Activated naive CD4-positive, alpha-beta T cell treated with anti-CD3 and anti-CD28 coated beads, Interleukin-2, amount 50 U/mL, for 24 hours (primary cell): ENCODE results near the gene USP31.
"Not testable (repeated sequence)": the region's sequence is repeated elsewhere in the genome, so short reads cannot be mapped to it uniquely, and the experiment has no call there.

Source experiments
- H3K27ac Mint-ChIP-seq: one replicate; pipeline ENCODE4 v1.8.0; 2021; ENCODE audit warnings: mild to moderate bottlenecking, mixed read lengths
- H3K27me3 Mint-ChIP-seq: one replicate; pipeline ENCODE4 v1.8.0; 2021; ENCODE audit warnings: mixed read lengths
- H3K36me3 Mint-ChIP-seq: one replicate; pipeline ENCODE4 v1.8.0; 2021; ENCODE audit warnings: mixed read lengths
- H3K4me1 Mint-ChIP-seq: one replicate; pipeline ENCODE4 v1.8.0; 2021; ENCODE audit warnings: mixed read lengths
- H3K4me3 Mint-ChIP-seq: one replicate; pipeline ENCODE4 v1.8.0; 2021; ENCODE audit warnings: mild to moderate bottlenecking, mixed read lengths
- H3K9me3 Mint-ChIP-seq: one replicate; pipeline ENCODE4 v1.8.0; 2021; ENCODE audit warnings: mixed read lengths

USP31 gene

DNA sequence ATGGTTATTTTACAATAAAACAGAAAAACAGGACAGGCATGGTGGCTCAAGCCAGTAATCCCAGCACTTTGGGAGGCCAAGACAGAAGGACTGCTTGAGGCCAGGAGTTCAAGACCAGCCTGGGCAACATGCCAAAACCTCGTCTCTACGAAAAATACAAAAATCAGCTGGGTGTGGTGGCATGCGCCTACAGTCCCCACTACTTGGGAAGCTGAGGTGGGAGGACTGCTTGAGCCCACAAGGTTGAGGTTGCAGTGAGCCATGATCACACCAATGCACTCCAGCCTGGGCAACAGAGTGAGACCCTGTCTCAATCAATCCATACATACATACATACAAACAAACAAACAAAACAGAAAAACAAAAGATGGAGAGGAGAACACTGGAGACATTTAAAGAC is 45.6 kb downstream of the USP31 start:
- no peak overlapping the region for H3K27ac Mint-ChIP-seq
- H3K36me3 Mint-ChIP-seq = peaks cover 25% of the 10 kb centered on the region

DNA sequence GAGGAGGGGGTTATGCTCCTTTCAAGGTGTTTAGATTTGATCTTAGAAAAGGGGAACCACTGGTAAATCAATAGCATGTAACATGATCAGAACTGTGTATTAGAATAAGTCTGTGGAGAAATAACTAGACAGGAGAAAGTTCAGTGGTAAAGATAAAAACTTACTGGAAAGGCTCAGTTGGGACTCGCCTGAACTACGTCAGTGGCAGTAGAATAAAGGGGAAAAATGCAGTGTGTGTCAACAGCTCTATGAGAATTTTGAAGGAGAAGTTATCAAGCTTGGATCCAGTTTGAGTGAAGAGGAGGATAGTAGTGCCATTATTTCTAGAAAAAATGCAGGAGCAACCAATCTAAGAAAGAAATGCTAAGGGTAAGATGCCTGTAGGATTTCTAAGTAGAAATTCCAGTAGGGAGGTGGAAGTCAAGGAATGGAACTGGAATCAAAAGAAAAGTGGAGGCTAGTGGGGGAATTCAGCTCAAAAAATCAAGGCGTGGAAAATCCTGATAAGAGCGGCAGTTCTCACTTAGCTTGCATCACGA is 48.2 kb downstream of the USP31 start:
- H3K9me3 Mint-ChIP-seq = no peaks in the 10 kb centered on the region
- peaks cover 12% of the 10 kb centered on the region for H3K4me1 Mint-ChIP-seq
- no peak overlapping the region for H3K27ac Mint-ChIP-seq
- H3K27me3 Mint-ChIP-seq = no peaks in the 10 kb centered on the region
- peaks cover 28% of the 10 kb centered on the region for H3K36me3 Mint-ChIP-seq
- H3K4me3 Mint-ChIP-seq = no peak overlapping the region

More for the DNA sequence above, 45.6 kb downstream of the USP31 start:
- Mint-ChIP-seq H3K4me3 (no peak overlapping the region), H3K4me1 (no peaks in the 10 kb centered on the region), H3K27me3 (no peaks in the 10 kb centered on the region), H3K9me3 (no peaks in the 10 kb centered on the region)

DNA sequence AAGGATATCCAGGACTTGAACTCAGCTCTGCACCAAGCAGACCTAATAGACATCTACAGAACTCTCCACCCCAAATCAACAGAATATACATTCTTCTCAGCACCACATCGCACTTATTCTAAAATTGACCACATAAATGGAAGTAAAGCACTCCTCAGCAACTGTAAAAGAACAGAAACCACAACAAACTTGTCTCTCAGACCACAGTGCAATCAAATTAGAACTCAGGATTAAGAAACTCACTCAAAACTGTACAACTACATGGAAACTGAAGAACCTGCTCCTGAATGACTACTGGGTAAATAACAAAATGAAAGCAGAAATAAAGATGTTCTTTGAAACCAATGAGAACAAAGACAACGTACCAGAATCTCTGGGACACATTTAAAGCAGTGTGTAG is 52.8 kb downstream of the USP31 start:
- peaks cover 28% of the 10 kb centered on the region for H3K4me1 Mint-ChIP-seq
- H3K27me3 Mint-ChIP-seq, H3K9me3 Mint-ChIP-seq: not testable (repeated sequence)
- H3K27ac Mint-ChIP-seq = peak overlapping the region; percentile 53
- peaks cover 39% of the 10 kb centered on the region for H3K36me3 Mint-ChIP-seq
- H3K4me3 Mint-ChIP-seq = peak overlapping the region; percentile 68

DNA sequence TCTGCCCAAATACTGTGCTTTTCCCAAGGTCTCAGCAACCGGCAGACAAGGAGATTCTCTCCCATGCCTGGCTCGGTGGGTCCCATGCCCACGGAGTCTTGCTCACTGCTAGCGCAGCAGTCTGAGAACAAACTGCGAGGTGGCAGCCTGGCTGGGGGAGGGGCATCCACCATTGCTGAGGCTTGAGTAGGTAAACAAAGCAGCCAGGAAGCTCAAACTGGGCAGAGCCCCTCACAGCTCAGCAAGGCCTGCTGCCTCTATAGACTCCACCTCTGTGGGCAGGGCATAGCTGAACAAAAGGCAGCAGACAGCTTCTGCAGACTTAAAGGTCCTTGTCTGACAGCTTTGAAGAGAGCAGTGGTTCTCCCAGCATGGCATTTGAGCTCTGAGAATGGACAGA is 55.1 kb downstream of the USP31 start:
- peaks cover 41% of the 10 kb centered on the region for H3K36me3 Mint-ChIP-seq

DNA sequence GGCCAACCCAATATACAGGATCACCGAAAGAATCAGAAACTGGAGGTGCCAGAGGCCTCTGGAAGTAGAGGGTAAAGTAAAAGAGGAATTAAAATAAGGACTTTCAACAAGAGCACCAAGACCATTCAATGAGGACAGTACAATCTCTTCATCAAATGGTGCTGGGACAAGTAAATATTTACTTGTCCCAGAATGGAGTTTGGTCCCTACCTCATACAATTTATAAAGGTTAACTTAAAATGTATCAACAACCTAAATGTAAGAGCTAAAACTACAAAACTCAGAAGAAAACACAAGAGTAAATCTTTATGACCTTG is 56.5 kb downstream of the USP31 start:
- peaks cover 36% of the 10 kb centered on the region for H3K36me3 Mint-ChIP-seq
- H3K27me3 Mint-ChIP-seq = no peaks in the 10 kb centered on the region

More for the DNA sequence above, 55.1 kb downstream of the USP31 start:
- not testable (repeated sequence) for H3K27ac Mint-ChIP-seq, H3K9me3 Mint-ChIP-seq, H3K4me3 Mint-ChIP-seq, H3K27me3 Mint-ChIP-seq
- peaks cover 28% of the 10 kb centered on the region for H3K4me1 Mint-ChIP-seq

DNA sequence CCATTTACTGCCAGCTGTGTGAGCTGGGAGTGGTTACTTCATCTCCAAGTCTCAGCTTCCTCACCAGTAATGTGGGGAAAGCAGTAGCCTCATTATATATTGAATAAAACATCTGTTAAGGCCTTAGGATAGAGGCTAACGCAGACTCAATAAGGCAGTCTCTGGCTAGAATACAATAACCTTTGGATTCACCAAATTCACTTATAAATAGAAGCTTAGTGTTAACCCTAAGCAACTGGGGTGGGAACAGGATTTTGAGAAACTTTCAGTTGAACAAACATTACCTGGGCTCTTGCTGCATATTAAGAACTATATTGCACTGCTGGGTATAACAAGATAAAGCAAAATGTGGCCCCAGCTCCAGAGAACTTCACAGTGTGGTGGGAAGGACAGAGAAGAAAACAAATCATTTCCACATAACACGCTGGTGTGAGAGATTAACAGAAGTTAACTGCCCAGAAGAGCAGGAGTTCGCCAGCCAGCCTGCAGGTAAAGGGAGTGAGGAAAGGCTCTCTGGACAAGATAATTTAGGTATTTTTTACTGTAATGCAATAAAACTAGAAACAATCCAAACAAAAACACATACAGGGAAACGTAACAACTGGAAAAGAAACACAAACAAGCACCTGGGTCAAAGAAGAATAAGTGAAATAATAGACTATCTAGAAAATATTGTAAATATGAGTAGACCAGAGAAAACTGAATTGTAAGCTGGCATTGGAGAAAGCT is 57.0 kb downstream of the USP31 start:
- H3K9me3 Mint-ChIP-seq = no peaks in the 10 kb centered on the region

More for the DNA sequence above, 56.5 kb downstream of the USP31 start:
- Mint-ChIP-seq H3K4me1 (peaks cover 28% of the 10 kb centered on the region), H3K9me3 (no peaks in the 10 kb centered on the region), H3K27ac (no peak overlapping the region), H3K4me3 (no peak overlapping the region)

DNA sequence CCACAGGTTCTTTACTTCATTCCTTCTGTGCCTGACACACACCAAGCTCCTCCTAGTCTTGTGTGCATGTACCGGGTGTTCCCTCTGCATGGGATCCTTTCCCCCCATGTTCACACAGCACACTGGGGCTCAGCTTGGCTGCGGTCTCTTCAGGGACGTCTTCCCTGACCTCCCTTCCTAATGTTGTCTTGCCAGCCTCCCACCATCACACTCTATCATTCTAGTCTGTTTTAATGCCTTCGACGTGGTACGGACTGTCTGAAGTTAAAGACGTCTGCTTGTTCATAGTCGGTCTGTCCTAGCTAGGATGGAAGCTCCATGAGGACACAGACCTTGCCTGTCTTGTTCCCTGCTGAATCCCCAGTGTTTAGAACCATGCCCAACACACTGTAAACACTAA is 60.1 kb downstream of the USP31 start:
- Mint-ChIP-seq H3K36me3 (peaks cover 31% of the 10 kb centered on the region), H3K27ac (no peak overlapping the region), H3K27me3 (no peaks in the 10 kb centered on the region), H3K4me3 (no peak overlapping the region), H3K4me1 (no peaks in the 10 kb centered on the region), H3K9me3 (no peaks in the 10 kb centered on the region)

More for the DNA sequence above, 57.0 kb downstream of the USP31 start:
- Mint-ChIP-seq H3K4me1 (peaks cover 27% of the 10 kb centered on the region), H3K27ac (no peak overlapping the region), H3K36me3 (peaks cover 36% of the 10 kb centered on the region), H3K4me3 (no peak overlapping the region), H3K27me3 (no peaks in the 10 kb centered on the region)

DNA sequence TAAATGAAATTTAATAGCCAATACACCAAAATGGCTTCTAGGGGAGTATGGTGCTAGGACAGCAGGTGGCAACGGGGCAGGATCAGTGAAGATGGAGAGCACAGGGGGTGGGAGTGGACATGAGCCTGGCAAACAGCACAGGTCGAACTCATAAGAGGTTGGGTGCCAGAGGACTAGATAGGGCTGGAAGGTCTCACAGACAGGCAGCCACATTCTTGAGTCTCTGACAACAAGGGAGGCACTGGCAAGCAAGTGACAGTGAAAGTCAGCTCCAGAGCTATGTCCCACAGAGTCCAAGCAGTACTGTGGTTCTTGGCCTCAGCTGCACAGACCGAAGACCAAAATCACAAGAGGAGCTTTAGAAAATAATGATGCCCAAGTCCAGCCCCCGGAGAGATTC is 61.2 kb downstream of the USP31 start:
- H3K36me3 Mint-ChIP-seq = peaks cover 30% of the 10 kb centered on the region
- H3K9me3 Mint-ChIP-seq = no peaks in the 10 kb centered on the region
- no peaks in the 10 kb centered on the region for H3K4me1 Mint-ChIP-seq
- H3K4me3 Mint-ChIP-seq = no peak overlapping the region
- peak overlapping the region; percentile 78 for H3K27ac Mint-ChIP-seq
- H3K27me3 Mint-ChIP-seq = no peaks in the 10 kb centered on the region

DNA sequence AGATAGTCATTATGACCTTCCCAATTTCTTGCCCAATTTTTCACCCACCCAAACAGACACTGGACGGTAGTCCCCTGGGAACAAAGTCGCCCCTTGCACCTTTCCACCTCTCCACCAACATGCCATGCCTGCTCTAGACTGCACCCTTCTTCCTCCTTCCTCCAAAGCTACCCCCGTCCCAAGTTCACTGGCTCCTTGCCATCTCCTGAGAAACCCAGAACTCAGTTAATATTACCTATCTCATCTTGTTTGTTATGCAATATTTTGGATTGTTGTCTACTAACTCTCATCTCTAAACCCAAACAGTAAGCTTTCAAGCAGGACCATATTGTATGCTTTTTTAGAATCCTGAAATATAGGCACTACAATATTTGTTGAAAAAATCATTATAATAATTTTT is 63.3 kb downstream of the USP31 start:
- Mint-ChIP-seq H3K9me3 (no peaks in the 10 kb centered on the region), H3K27ac (no peak overlapping the region), H3K4me1 (peaks cover 6% of the 10 kb centered on the region), H3K4me3 (no peak overlapping the region), H3K36me3 (peaks cover 28% of the 10 kb centered on the region), H3K27me3 (no peaks in the 10 kb centered on the region)

DNA sequence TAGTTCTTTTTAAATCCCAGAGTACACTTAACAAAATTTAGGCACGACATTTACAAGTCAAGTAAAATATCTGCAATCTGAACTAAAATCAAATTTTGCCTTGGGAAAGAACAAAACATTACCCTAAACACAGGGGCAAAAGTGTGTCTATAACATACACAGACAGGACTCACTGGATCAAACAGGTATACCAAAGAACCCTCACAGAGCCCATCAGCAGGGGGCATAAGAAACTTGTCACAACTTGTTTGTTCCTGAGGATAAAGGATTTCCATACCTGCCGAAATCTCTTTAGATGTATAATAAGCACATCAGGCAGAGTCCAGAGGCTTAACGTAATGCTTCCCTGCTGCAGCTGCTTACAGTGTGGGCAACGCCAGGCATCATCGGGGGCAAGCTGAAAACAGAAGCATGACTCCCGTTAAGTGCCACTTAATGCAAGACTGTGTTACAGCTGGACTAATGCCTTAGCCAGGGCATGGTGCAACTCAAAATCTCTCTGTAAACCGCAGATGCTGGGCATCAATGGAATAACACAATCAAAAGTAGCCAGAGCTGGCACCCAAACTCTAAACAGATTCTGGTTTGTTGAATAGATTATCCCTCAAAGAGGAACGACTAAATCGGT is 67.0 kb downstream of the USP31 start:
- H3K27me3 Mint-ChIP-seq = no peaks in the 10 kb centered on the region
- H3K4me1 Mint-ChIP-seq = peaks cover 6% of the 10 kb centered on the region
- no peak overlapping the region for H3K4me3 Mint-ChIP-seq
- no peak overlapping the region for H3K27ac Mint-ChIP-seq
- no peaks in the 10 kb centered on the region for H3K9me3 Mint-ChIP-seq
- H3K36me3 Mint-ChIP-seq = peaks cover 32% of the 10 kb centered on the region

DNA sequence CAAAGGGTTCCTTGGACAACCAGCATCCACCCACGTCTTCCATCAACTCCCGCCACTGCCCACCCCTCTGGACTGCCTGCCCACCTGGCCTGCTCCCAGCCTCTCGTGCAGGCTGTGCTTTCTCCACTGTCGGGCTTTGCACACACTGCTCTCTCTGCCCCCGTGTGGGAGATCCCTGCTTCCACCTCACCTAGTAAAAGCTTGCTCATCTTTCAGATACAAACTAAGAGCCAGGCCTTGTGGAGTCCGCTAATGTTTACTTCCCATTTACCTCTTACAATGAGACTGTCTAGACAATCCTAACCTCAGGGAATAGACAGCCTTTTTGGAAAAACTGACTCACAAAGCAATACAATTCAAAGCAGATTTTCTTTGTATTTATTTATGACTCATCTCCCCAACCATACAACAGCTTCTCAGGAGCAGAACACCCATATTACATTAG is 67.6 kb downstream of the USP31 start:
- Mint-ChIP-seq H3K27me3 (no peaks in the 10 kb centered on the region), H3K4me1 (peaks cover 6% of the 10 kb centered on the region), H3K4me3 (no peak overlapping the region), H3K9me3 (no peaks in the 10 kb centered on the region), H3K27ac (no peak overlapping the region), H3K36me3 (peaks cover 32% of the 10 kb centered on the region)

DNA sequence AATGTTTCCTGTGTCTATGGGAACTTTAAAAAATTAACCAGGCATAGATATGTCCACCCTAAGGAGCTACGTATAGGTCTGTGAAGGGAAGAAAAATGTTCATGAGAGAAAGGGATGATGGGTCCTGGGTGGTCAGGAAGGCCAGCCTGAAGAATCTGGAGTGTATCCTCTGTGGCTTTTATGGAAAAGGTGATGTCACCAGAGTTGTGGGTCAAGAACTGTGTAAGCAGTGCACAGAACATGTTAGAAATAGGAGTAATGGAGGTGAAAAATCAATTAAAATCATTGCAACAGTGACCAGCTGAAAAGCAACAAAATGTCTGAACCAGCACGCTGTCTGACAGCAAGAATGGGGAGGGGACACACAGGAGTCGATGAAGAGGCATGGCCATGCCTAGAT is 68.5 kb downstream of the USP31 start:
- Mint-ChIP-seq H3K9me3 (no peaks in the 10 kb centered on the region), H3K4me1 (peaks cover 6% of the 10 kb centered on the region), H3K36me3 (peaks cover 30% of the 10 kb centered on the region), H3K27ac (no peak overlapping the region), H3K4me3 (no peak overlapping the region), H3K27me3 (no peaks in the 10 kb centered on the region)

DNA sequence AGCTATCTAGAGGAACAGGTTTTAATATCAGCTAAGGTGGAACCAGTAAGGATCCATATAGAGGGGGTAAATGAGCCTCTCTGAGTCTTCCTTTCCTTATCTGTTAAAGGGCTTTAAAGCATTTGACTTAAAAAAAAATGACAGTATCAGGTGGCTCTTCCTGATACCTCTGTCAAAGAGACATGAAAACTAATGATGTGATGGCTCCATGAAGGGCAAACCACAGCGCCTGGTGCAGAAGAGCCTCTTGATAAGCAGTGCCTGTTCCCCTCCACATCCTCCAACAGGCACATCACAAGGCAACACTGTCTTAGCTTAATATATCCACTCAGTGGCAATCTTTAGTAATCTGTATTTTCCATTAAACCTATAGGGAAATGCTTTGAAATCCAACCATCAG is 68.9 kb downstream of the USP31 start:
- peaks cover 30% of the 10 kb centered on the region for H3K36me3 Mint-ChIP-seq
- H3K27me3 Mint-ChIP-seq = no peaks in the 10 kb centered on the region
- no peaks in the 10 kb centered on the region for H3K9me3 Mint-ChIP-seq
- H3K27ac Mint-ChIP-seq = no peak overlapping the region
- peaks cover 6% of the 10 kb centered on the region for H3K4me1 Mint-ChIP-seq
- H3K4me3 Mint-ChIP-seq = no peak overlapping the region

DNA sequence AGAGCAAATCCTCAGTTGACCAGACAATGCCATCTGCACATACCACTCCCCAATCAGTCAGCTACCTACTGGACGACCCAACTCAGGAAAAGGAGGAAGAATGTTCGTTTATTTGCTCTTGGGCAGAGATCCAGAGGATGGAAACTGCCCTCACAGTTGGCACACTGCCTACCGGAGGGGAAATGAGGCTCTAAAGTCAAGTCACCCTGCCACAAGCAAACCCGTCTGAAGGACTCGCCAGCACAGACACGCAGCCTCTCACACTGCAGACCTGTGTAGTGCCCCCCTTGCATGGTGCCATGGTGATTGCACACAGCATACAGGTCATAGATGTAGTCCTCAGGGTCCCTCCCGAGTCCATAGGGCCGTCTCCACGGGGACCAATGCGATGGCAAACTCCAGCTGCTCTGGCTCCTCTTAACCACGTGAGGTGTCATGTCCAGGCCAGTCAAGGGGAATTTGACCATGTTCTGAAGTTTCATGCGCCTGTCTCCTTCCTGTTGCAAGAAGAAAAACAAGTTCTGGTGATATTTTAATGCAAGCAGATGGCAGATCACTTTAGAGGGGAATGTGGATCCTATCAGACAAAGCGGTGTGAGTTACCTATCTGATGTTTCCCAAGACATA is 69.5 kb downstream of the USP31 start:
- peaks cover 6% of the 10 kb centered on the region for H3K4me1 Mint-ChIP-seq
- H3K4me3 Mint-ChIP-seq = no peak overlapping the region
- no peaks in the 10 kb centered on the region for H3K9me3 Mint-ChIP-seq
- H3K27ac Mint-ChIP-seq = no peak overlapping the region
- no peaks in the 10 kb centered on the region for H3K27me3 Mint-ChIP-seq
- H3K36me3 Mint-ChIP-seq = peaks cover 32% of the 10 kb centered on the region

DNA sequence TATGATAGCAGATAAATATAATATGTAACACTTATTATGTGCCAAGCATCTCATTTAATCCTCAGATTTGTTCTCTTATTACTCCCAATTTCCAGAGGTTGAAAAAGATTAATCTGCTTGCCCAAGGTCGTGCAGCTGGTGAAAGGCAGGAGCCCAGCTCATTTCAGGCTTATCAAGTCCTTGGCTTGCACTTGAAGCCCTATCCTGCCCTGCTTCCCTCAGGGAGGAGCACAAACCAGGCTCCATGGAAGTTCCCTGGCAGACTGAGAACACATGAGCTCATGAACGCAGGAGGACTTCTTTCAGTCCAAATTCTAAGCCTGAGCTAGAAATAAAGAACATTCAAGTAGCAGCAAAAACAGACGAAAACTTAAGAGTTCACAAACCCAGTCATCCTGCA is 74.8 kb downstream of the USP31 start:
- no peaks in the 10 kb centered on the region for H3K27me3 Mint-ChIP-seq
- H3K9me3 Mint-ChIP-seq = no peaks in the 10 kb centered on the region
- H3K4me1 Mint-ChIP-seq = no peaks in the 10 kb centered on the region
- peaks cover 17% of the 10 kb centered on the region for H3K36me3 Mint-ChIP-seq
- H3K27ac Mint-ChIP-seq = no peak overlapping the region
- no peak overlapping the region for H3K4me3 Mint-ChIP-seq
